ENCODE data around the gene FRMD4A.

DNA sequence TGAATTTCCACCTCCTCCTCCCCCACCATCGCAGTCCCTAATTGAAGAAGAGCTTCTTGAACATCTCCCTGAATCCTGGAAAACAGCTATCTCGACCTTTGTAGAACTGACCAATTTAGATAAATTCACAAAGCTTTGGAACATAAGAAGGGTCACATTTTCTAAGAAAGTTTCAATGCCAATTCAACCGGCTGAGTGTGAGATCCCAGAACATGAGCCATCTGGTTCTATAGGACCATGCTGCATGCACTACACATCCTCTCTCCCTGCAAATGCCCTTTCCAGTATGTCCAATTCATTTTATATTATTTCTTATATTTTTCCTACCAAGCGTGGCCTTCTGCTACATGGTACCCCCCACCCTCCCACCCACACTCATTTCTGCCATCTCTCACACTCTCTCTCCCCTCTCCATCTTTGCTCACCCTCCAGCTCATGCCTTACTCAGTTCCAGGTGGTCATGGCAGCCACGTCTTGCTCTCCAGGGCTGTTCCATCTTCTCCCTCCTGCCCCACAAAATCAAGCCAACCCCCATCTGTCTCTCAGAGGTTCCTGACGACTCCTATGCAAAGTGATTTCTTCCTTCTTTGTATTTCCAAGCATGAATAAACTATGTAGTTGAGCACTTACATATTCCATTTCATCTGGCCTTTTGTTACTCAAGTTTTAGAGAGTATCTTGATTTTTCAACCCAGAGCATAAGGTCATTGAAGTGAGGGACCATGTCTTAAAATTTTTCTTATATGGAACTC lies 19.3 kb downstream of the FRMD4A start:
- TF ChIP-seq, protein P1, sequence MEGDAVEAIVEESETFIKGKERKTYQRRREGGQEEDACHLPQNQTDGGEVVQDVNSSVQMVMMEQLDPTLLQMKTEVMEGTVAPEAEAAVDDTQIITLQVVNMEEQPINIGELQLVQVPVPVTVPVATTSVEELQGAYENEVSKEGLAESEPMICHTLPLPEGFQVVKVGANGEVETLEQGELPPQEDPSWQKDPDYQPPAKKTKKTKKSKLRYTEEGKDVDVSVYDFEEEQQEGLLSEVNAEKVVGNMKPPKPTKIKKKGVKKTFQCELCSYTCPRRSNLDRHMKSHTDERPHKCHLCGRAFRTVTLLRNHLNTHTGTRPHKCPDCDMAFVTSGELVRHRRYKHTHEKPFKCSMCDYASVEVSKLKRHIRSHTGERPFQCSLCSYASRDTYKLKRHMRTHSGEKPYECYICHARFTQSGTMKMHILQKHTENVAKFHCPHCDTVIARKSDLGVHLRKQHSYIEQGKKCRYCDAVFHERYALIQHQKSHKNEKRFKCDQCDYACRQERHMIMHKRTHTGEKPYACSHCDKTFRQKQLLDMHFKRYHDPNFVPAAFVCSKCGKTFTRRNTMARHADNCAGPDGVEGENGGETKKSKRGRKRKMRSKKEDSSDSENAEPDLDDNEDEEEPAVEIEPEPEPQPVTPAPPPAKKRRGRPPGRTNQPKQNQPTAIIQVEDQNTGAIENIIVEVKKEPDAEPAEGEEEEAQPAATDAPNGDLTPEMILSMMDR (IDR thresholded peaks at IDR 0.05; ENCODE audit: low read depth, low read length, poor library complexity, severe bottlenecking): no peak
- no peak for TF ChIP-seq EZH2phosphoT487 (IDR thresholded peaks at IDR 0.05; ENCODE audit: borderline replicate concordance, low read length)
